ENCODE results near the gene ATP6V1C2. TPM values are rescaled to one million over a fixed set of nuclear protein-coding genes. Genes with fewer than 3 reads are reported as not detected.
"Not testable (repeated sequence)": the region's sequence is repeated elsewhere in the genome, so short reads cannot be mapped to it uniquely, and the experiment has no call there.

The ATP6V1C2 gene
- total and polyA plus RNA-seq, 9 of the 15 experiments (the other 6 are each of a cell fraction or from before 2014, with no cell fraction given): 0.01 to 0.31 (median 0.10) TPM; not detected in 4

DNA sequence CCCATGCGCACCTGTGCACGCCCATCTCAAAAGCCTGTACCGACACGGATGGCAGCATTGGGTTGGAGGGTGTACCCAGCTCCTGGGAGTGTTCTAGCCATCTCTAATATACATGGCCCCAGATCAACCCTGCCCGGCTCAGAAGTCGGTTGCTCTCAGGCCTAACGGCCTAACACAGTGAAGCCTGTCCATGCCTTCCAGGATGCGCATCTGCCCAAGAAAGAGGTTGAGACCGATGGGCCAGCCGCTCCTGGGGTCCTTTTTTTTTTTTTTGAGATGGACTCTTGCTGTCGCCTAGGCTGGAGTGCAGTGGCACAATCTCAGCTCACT, 59.0 kb downstream of the ATP6V1C2 start:
- Histone ChIP-seq H3K27me3 (ENCODE audit: control insufficient read depth in 2 of 2, insufficient read depth in 2 of 2, low read length in 2 of 2) (no peaks in the 10 kb centered on the region), H4K20me1 (replicated peaks; ENCODE audit: control insufficient read depth, insufficient read depth, low read length) (peaks cover 15% of the 10 kb centered on the region), H3K27ac (ENCODE audit: extremely low read depth, low read depth, low read length) (no peak overlapping the region), H2AFZ (ENCODE audit: low read depth, low read length) (no peak overlapping the region), H3K9me1 (ENCODE audit: control insufficient read depth, insufficient read depth, low read length) (no peaks in the 10 kb centered on the region), H3K4me3 (no peak overlapping the region), H3K79me2 (ENCODE audit: control insufficient read depth, insufficient read depth, low read length) (no peaks in the 10 kb centered on the region; the same call in 2 of the 3 replicates), H3K4me2 (ENCODE audit: insufficient read depth, low read length) (no peak overlapping the region), H3K4me1 (replicated peaks in 1 of 2; ENCODE audit: control insufficient read depth in 2 of 2, insufficient read depth in 2 of 2, low read length in 2 of 2) (peaks cover 0 to 20% of the 10 kb centered on the region in 2 experiments; a peak in 1 of 5 replicates), H3K9ac (ENCODE audit: insufficient read depth in 1 of 2, low read depth in 2 of 2, low read length in 2 of 2) (no peak overlapping the region), H3K36me3 (ENCODE audit: control insufficient read depth, insufficient read depth, low read length) (peaks cover 60% of the 10 kb centered on the region), H3K9me3 (replicated peaks; ENCODE audit: control insufficient read depth, insufficient read depth, low read depth, low read length) (no peaks in the 10 kb centered on the region)
- POLR2A ChIA-PET: interaction anchor here (0.6 to 1.1 kb wide), 3 partner anchors 9 to 18 kb away, joined by 3 to 4 read pairs (median 3); no protein-coding TSS in a partner anchor
- in situ Hi-C loops (cut with MboI): no loop called here
- CTCF ChIA-PET (ENCODE audit: low intra/inter-chr PET ratio): no interaction called here
- FAIRE-seq (no peak), ATAC-seq (no peak), DNase-seq (ENCODE audit: extremely low read depth in 1 of 4, low spot score in 3 of 4) (no peak)
- intact Hi-C loops (cut with micrococcal nuclease): no loop called here
- WGBS (ENCODE audit: insufficient coverage, low coverage, missing lambda C conversion rate): 92% methylated on average over 9 of the region's 11 CpGs
- TF ChIP-seq COPS2 (conservative IDR thresholded peaks at IDR 0.05) (no peak), POLR2G (IDR thresholded peaks at IDR 0.05; ENCODE audit: low read depth, low read length) (peak; percentile 24; the same call in 1 of the 2 replicates), POLR2A (conservative IDR thresholded peaks at IDR 0.05) (0 out of 2 replicates have a peak, but pooled peaks have one; percentile 19)
- no TSS peak for BruUV-seq (replicated peaks)

DNA sequence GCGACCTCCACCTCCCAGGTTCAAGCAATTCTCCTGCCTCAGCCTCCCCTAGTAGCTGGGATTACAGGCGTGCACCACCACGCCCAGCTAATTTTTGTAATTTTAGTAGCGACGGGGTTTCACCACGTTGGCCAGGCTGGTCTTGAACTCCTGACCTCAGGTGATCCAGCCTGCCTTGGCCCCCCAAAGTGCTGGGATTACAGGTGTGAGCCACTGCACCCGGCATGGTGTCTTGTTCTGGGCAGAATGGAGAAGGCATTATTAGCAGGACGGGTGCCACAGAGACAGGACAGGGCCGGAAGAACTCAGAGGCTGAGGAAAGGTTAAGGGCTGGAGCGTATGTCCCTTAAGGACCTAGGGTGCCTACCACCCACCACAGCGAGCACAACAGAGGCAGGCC, 59.4 kb downstream of the ATP6V1C2 start:
- WGBS (ENCODE audit: insufficient coverage, low coverage, missing lambda C conversion rate): 97% methylated on average over 8 of the region's 11 CpGs
- 0 out of 2 replicates have a peak, but pooled peaks have one; percentile 4 for TF ChIP-seq POLR2G (IDR thresholded peaks at IDR 0.05; ENCODE audit: low read depth, low read length)
- FAIRE-seq: not testable (repeated sequence)

More for the DNA sequence above, 59.4 kb downstream of the ATP6V1C2 start:
- in situ Hi-C loops (cut with MboI); H3K9me3 ChIP-seq (replicated peaks; ENCODE audit: control insufficient read depth, insufficient read depth, low read depth, low read length); H3K27me3 ChIP-seq (ENCODE audit: control insufficient read depth in 2 of 2, insufficient read depth in 2 of 2, low read length in 2 of 2); CTCF ChIA-PET (ENCODE audit: low intra/inter-chr PET ratio); H3K79me2 ChIP-seq (ENCODE audit: control insufficient read depth, insufficient read depth, low read length); ATAC-seq; DNase-seq (ENCODE audit: extremely low read depth in 1 of 4, low spot score in 3 of 4); H3K9me1 ChIP-seq (ENCODE audit: control insufficient read depth, insufficient read depth, low read length); H3K4me2 ChIP-seq (ENCODE audit: insufficient read depth, low read length); BruUV-seq (replicated peaks); H3K4me3 ChIP-seq; H2AFZ ChIP-seq (ENCODE audit: low read depth, low read length); H3K9ac ChIP-seq (ENCODE audit: insufficient read depth in 1 of 2, low read depth in 2 of 2, low read length in 2 of 2); intact Hi-C loops (cut with micrococcal nuclease); H3K27ac ChIP-seq (ENCODE audit: extremely low read depth, low read depth, low read length): not testable (repeated sequence)
- peaks cover 63% of the 10 kb centered on the region for H3K36me3 ChIP-seq (ENCODE audit: control insufficient read depth, insufficient read depth, low read length)
- H3K4me1 ChIP-seq (replicated peaks in 1 of 2; ENCODE audit: control insufficient read depth in 2 of 2, insufficient read depth in 2 of 2, low read length in 2 of 2): peaks cover 0 to 18% of the 10 kb centered on the region in 2 experiments; a peak in 1 of 5 replicates
- POLR2A ChIA-PET: interaction anchor here (0.6 to 1.0 kb wide), 2 partner anchors 9 to 11 kb away, joined by 3 to 4 read pairs; no protein-coding TSS in a partner anchor
- H4K20me1 ChIP-seq (replicated peaks; ENCODE audit: control insufficient read depth, insufficient read depth, low read length): peaks cover 12% of the 10 kb centered on the region

Data from K562 (cell line).